ENCODE measurements around the gene PCDHGA4. TPM values are rescaled to one million over a fixed set of nuclear protein-coding genes. Genes with fewer than 3 reads are reported as not detected.
"Not testable (repeated sequence)": the region's sequence is repeated elsewhere in the genome, so short reads cannot be mapped to it uniquely, and the experiment has no call there.

Gene PCDHGA4
- total RNA-seq, 1 donor = 6.9 TPM

DNA sequence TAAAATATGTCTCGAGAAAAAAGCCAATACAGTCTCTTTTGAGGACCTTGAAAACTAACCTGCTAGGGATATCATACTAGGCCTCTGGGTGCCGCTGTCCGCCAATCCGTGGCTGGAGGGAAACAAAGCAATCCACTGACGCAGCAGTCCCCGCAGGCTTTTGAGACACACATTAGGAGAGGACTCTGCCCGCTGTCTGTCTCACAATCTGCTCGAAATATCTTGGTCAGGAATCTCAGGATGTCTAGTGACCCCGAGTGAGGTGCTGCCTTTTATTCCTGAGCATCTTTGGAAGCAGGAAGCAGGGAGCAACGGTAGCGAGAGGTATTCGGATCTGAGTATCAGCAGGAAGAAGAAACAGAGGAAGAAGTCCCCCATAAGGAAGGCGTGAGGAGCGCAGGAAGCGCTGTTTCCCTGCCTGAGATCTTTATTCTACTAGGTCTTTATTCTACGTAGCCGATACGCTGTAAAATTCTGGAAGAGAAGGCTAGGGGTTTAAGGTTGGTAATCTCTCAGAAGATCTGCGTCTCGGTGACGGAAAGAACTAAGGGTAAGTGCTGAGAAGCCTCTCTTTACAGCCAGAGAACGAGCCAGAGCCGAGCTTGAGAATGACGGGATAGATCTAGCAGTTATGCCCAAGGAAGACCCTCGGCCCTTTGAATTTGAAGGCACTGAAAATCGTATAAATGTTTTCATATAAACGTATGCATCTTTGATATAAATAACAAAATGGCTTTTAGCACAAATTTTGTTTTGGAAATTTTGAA lies 28.6 kb upstream of the PCDHGA4 start:
- H3K36me3 ChIP-seq (ENCODE audit: insufficient read depth, low read length) = no peaks in the 10 kb centered on the region
- H3K27me3 ChIP-seq (ENCODE audit: insufficient read depth, low read length) = peaks cover 4% of the 10 kb centered on the region
- peaks cover 9% of the 10 kb centered on the region for H3K4me1 ChIP-seq (ENCODE audit: insufficient read depth, low read length)
- H3K79me2 ChIP-seq (ENCODE audit: insufficient read depth, low read length) = no peaks in the 10 kb centered on the region
- peak overlapping the region; percentile 97 for H2AFZ ChIP-seq (ENCODE audit: low read length)
- peak overlapping the region; percentile 77 for H3K4me3 ChIP-seq (ENCODE audit: insufficient read depth, low read length)
- peak overlapping the region; percentile 47 for H3K27ac ChIP-seq (ENCODE audit: low read depth, low read length)
- no peaks in the 10 kb centered on the region for H4K20me1 ChIP-seq (ENCODE audit: insufficient read depth, low read length)
- peak; percentile 89 for DNase-seq (ENCODE audit: insufficient read length, low spot score, missing footprints)
- H3K4me2 ChIP-seq (ENCODE audit: insufficient read depth, low read length) = peak overlapping the region; percentile 98
- peak; percentile 85 for TF ChIP-seq CTCF (IDR thresholded peaks at IDR 0.05; ENCODE audit: extremely low read depth, low read depth, low read length)
- H3K9me3 ChIP-seq (ENCODE audit: low read depth, low read length) = no peaks in the 10 kb centered on the region

DNA sequence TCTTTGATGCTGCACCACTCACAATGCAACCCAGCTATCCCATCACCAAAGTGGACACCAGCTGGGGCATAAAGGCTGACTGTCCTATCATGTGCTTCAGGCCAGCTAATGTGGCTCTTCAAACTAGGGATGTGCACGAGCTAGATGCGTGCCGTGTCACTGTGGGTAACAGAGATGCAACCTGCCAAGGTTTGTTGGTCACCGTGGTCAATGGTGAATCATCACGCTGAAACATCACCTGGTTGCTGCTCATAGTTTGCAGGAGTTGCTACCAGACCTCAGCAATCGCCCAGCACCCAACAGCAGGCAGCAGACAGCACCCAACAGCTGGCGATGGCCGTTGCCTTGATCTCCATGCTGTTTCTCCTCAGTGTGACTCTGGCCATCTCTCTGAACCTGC lies 26.6 kb upstream of the PCDHGA4 start:
- TF ChIP-seq CTCF (IDR thresholded peaks at IDR 0.05; ENCODE audit: extremely low read depth, low read depth, low read length) = no peak
- peaks cover 9% of the 10 kb centered on the region for H3K4me1 ChIP-seq (ENCODE audit: insufficient read depth, low read length)
- no peaks in the 10 kb centered on the region for H3K79me2 ChIP-seq (ENCODE audit: insufficient read depth, low read length)
- H3K4me2 ChIP-seq (ENCODE audit: insufficient read depth, low read length) = no peak overlapping the region
- H3K4me3 ChIP-seq (ENCODE audit: insufficient read depth, low read length) = no peak overlapping the region
- H2AFZ ChIP-seq (ENCODE audit: low read length) = no peak overlapping the region
- H3K27me3 ChIP-seq (ENCODE audit: insufficient read depth, low read length) = peaks cover 19% of the 10 kb centered on the region
- no peaks in the 10 kb centered on the region for H3K9me3 ChIP-seq (ENCODE audit: low read depth, low read length)
- no peak overlapping the region for H3K27ac ChIP-seq (ENCODE audit: low read depth, low read length)
- no peaks in the 10 kb centered on the region for H3K36me3 ChIP-seq (ENCODE audit: insufficient read depth, low read length)
- H4K20me1 ChIP-seq (ENCODE audit: insufficient read depth, low read length) = no peaks in the 10 kb centered on the region
- DNase-seq (ENCODE audit: insufficient read length, low spot score, missing footprints) = no peak

- Histone ChIP-seq H2AFZ (ENCODE audit: low read length) (peak within 1 kb of the TSS; percentile 97), H3K4me1 (ENCODE audit: insufficient read depth, low read length) (peaks cover 9% of the 10 kb centered on the region), H3K36me3 (ENCODE audit: insufficient read depth, low read length) (no peaks in the 10 kb centered on the region), H3K4me2 (ENCODE audit: insufficient read depth, low read length) (peak within 1 kb of the TSS; percentile 97), H3K4me3 (ENCODE audit: insufficient read depth, low read length) (peak within 1 kb of the TSS; percentile 74), H3K27ac (ENCODE audit: low read depth, low read length) (no peak within 1 kb of the TSS), H3K27me3 (ENCODE audit: insufficient read depth, low read length) (peaks cover 23% of the 10 kb centered on the region), H3K79me2 (ENCODE audit: insufficient read depth, low read length) (no peaks in the 10 kb centered on the region), H4K20me1 (ENCODE audit: insufficient read depth, low read length) (no peaks in the 10 kb centered on the region), H3K9me3 (ENCODE audit: low read depth, low read length) (no peaks in the 10 kb centered on the region)
- TF ChIP-seq CTCF (IDR thresholded peaks at IDR 0.05; ENCODE audit: extremely low read depth, low read depth, low read length) = peak; percentile 75
- peak; percentile 94 for DNase-seq (ENCODE audit: insufficient read length, low spot score, missing footprints)
Observed at GRCh38 chr5:141330299-141331080, 24.3 kb upstream of the PCDHGA4 start, which contains the start of gene PCDHGA1. TSS of gene PCDHGA1 (plus strand) at chr5:141330514.

- H3K4me2 ChIP-seq (ENCODE audit: insufficient read depth, low read length); H3K4me3 ChIP-seq (ENCODE audit: insufficient read depth, low read length); H3K4me1 ChIP-seq (ENCODE audit: insufficient read depth, low read length); H3K36me3 ChIP-seq (ENCODE audit: insufficient read depth, low read length); H4K20me1 ChIP-seq (ENCODE audit: insufficient read depth, low read length); H3K79me2 ChIP-seq (ENCODE audit: insufficient read depth, low read length); H3K9me3 ChIP-seq (ENCODE audit: low read depth, low read length); DNase-seq (ENCODE audit: insufficient read length, low spot score, missing footprints); H3K27ac ChIP-seq (ENCODE audit: low read depth, low read length); H2AFZ ChIP-seq (ENCODE audit: low read length): not testable (repeated sequence)
- peaks cover 34% of the 10 kb centered on the region for H3K27me3 ChIP-seq (ENCODE audit: insufficient read depth, low read length)
Observed at GRCh38 chr5:141332571-141332970, 22.2 kb upstream of the PCDHGA4 start.

Measured in osteoblast (primary cell).